Measurements from ENCODE around the gene CD300LG.
A peak's percentile ranks its signal among the peaks of the same experiment; 100 is the strongest.

CD300LG gene

GRCh38 chr17:43905400-43905984, 58.5 kb downstream of the CD300LG start:
- Histone ChIP-seq H3K27ac (ENCODE audit: low read depth, low read length) (no peak overlapping the region), H3K9me3 (ENCODE audit: control insufficient read depth in 1 of 2, low read length in 2 of 2) (no peaks in the 10 kb centered on the region), H3K4me3 (ENCODE audit: low read depth in 1 of 2, low read length in 2 of 2) (no peak overlapping the region), H3K4me1 (ENCODE audit: control insufficient read depth in 1 of 2, insufficient read depth in 2 of 2, low read length in 2 of 2) (peaks cover 22 to 31% of the 10 kb centered on the region in 2 donors), H3K9ac (ENCODE audit: low read depth in 1 of 2, low read length in 2 of 2) (no peak overlapping the region), H3K36me3 (ENCODE audit: control insufficient read depth in 1 of 2, insufficient read depth in 2 of 2, low read length in 2 of 2) (no peaks in the 10 kb centered on the region), H3K27me3 (ENCODE audit: control insufficient read depth in 1 of 2, insufficient read depth in 2 of 2, low read length in 2 of 2) (peaks cover 54 to 58% of the 10 kb centered on the region in 2 donors)

GRCh38 chr17:43905985-43906852, 59.2 kb downstream of the CD300LG start:
- H3K27me3 ChIP-seq (ENCODE audit: control insufficient read depth in 1 of 2, insufficient read depth in 2 of 2, low read length in 2 of 2): peaks cover 53 to 58% of the 10 kb centered on the region in 2 donors
- H3K4me3 ChIP-seq (ENCODE audit: low read depth in 1 of 2, low read length in 2 of 2): peak overlapping the region; percentile 31 to 48
- H3K36me3 ChIP-seq (ENCODE audit: control insufficient read depth in 1 of 2, insufficient read depth in 2 of 2, low read length in 2 of 2): no peaks in the 10 kb centered on the region
- peaks cover 18 to 23% of the 10 kb centered on the region in 2 donors for H3K4me1 ChIP-seq (ENCODE audit: control insufficient read depth in 1 of 2, insufficient read depth in 2 of 2, low read length in 2 of 2)
- no peak overlapping the region for H3K27ac ChIP-seq (ENCODE audit: low read depth, low read length)
- no peaks in the 10 kb centered on the region for H3K9me3 ChIP-seq (ENCODE audit: control insufficient read depth in 1 of 2, low read length in 2 of 2)
- no peak overlapping the region for H3K9ac ChIP-seq (ENCODE audit: low read depth in 1 of 2, low read length in 2 of 2)

GRCh38 chr17:43906951-43907424, 60.0 kb downstream of the CD300LG start:
- Histone ChIP-seq H3K36me3 (ENCODE audit: control insufficient read depth in 1 of 2, insufficient read depth in 2 of 2, low read length in 2 of 2) (no peaks in the 10 kb centered on the region), H3K27ac (ENCODE audit: low read depth, low read length) (no peak overlapping the region), H3K4me1 (ENCODE audit: control insufficient read depth in 1 of 2, insufficient read depth in 2 of 2, low read length in 2 of 2) (peaks cover 18 to 22% of the 10 kb centered on the region in 2 donors), H3K9me3 (ENCODE audit: control insufficient read depth in 1 of 2, low read length in 2 of 2) (no peaks in the 10 kb centered on the region), H3K4me3 (ENCODE audit: low read depth in 1 of 2, low read length in 2 of 2) (peak overlapping the region; percentile 60 to 66), H3K27me3 (ENCODE audit: control insufficient read depth in 1 of 2, insufficient read depth in 2 of 2, low read length in 2 of 2) (peaks cover 50 to 58% of the 10 kb centered on the region in 2 donors), H3K9ac (ENCODE audit: low read depth in 1 of 2, low read length in 2 of 2) (peak overlapping the region; percentile 57 to 61)

- H3K9me3 ChIP-seq (ENCODE audit: control insufficient read depth in 1 of 2, low read length in 2 of 2): no peaks in the 10 kb centered on the region
- peak within 1 kb of the TSS; percentile 60 to 66 for H3K4me3 ChIP-seq (ENCODE audit: low read depth in 1 of 2, low read length in 2 of 2)
- H3K27me3 ChIP-seq (ENCODE audit: control insufficient read depth in 1 of 2, insufficient read depth in 2 of 2, low read length in 2 of 2): peaks cover 52 to 58% of the 10 kb centered on the region in 2 donors
- H3K9ac ChIP-seq (ENCODE audit: low read depth in 1 of 2, low read length in 2 of 2): peak within 1 kb of the TSS; percentile 57 to 61
- peaks cover 18 to 22% of the 10 kb centered on the region in 2 donors for H3K4me1 ChIP-seq (ENCODE audit: control insufficient read depth in 1 of 2, insufficient read depth in 2 of 2, low read length in 2 of 2)
- no peak within 1 kb of the TSS for H3K27ac ChIP-seq (ENCODE audit: low read depth, low read length)
- H3K36me3 ChIP-seq (ENCODE audit: control insufficient read depth in 1 of 2, insufficient read depth in 2 of 2, low read length in 2 of 2): no peaks in the 10 kb centered on the region
These were observed 60.5 kb downstream of the CD300LG start, which contains the start of gene MPP2 for GRCh38 chr17:43907425-43907981. MPP2 (minus strand) TSS chr17:43907536; CDS start chr17:43904460, 3,076 bp downstream.

GRCh38 chr17:43907998-43908721, 61.2 kb downstream of the CD300LG start:
- H3K9me3 ChIP-seq (ENCODE audit: control insufficient read depth in 1 of 2, low read length in 2 of 2): no peaks in the 10 kb centered on the region
- peak overlapping the region; percentile 57 to 61 for H3K9ac ChIP-seq (ENCODE audit: low read depth in 1 of 2, low read length in 2 of 2)
- H3K4me1 ChIP-seq (ENCODE audit: control insufficient read depth in 1 of 2, insufficient read depth in 2 of 2, low read length in 2 of 2): peaks cover 18 to 22% of the 10 kb centered on the region in 2 donors
- no peaks in the 10 kb centered on the region for H3K36me3 ChIP-seq (ENCODE audit: control insufficient read depth in 1 of 2, insufficient read depth in 2 of 2, low read length in 2 of 2)
- peak overlapping the region in 1 of 2 donors; percentile 60 for H3K4me3 ChIP-seq (ENCODE audit: low read depth in 1 of 2, low read length in 2 of 2)
- H3K27me3 ChIP-seq (ENCODE audit: control insufficient read depth in 1 of 2, insufficient read depth in 2 of 2, low read length in 2 of 2): peaks cover 56 to 58% of the 10 kb centered on the region in 2 donors
- no peak overlapping the region for H3K27ac ChIP-seq (ENCODE audit: low read depth, low read length)

- Histone ChIP-seq H3K27ac (ENCODE audit: low read depth, low read length) (no peak overlapping the region), H3K4me3 (ENCODE audit: low read depth in 1 of 2, low read length in 2 of 2) (no peak overlapping the region)
These were observed 62.7 kb downstream of the CD300LG start for GRCh38 chr17:43909537-43910231.

GRCh38 chr17:43911904-43912303, 64.9 kb downstream of the CD300LG start:
- no peaks in the 10 kb centered on the region for H3K9me3 ChIP-seq (ENCODE audit: control insufficient read depth in 1 of 2, low read length in 2 of 2)
- no peak overlapping the region for H3K27ac ChIP-seq (ENCODE audit: low read depth, low read length)
- peaks cover 10% of the 10 kb centered on the region in 2 donors for H3K4me1 ChIP-seq (ENCODE audit: control insufficient read depth in 1 of 2, insufficient read depth in 2 of 2, low read length in 2 of 2)
- no peaks in the 10 kb centered on the region for H3K36me3 ChIP-seq (ENCODE audit: control insufficient read depth in 1 of 2, insufficient read depth in 2 of 2, low read length in 2 of 2)
- H3K9ac ChIP-seq (ENCODE audit: low read depth in 1 of 2, low read length in 2 of 2): no peak overlapping the region
- H3K27me3 ChIP-seq (ENCODE audit: control insufficient read depth in 1 of 2, insufficient read depth in 2 of 2, low read length in 2 of 2): peaks cover 31 to 43% of the 10 kb centered on the region in 2 donors
- H3K4me3 ChIP-seq (ENCODE audit: low read depth in 1 of 2, low read length in 2 of 2): no peak overlapping the region

More at GRCh38 chr17:43909537-43910231, 62.7 kb downstream of the CD300LG start:
- no peak overlapping the region for H3K9ac ChIP-seq (ENCODE audit: low read depth in 1 of 2, low read length in 2 of 2)
- H3K9me3 ChIP-seq (ENCODE audit: control insufficient read depth in 1 of 2, low read length in 2 of 2): no peaks in the 10 kb centered on the region
- H3K4me1 ChIP-seq (ENCODE audit: control insufficient read depth in 1 of 2, insufficient read depth in 2 of 2, low read length in 2 of 2): peaks cover 18 to 22% of the 10 kb centered on the region in 2 donors
- H3K36me3 ChIP-seq (ENCODE audit: control insufficient read depth in 1 of 2, insufficient read depth in 2 of 2, low read length in 2 of 2): no peaks in the 10 kb centered on the region
- peaks cover 49 to 57% of the 10 kb centered on the region in 2 donors for H3K27me3 ChIP-seq (ENCODE audit: control insufficient read depth in 1 of 2, insufficient read depth in 2 of 2, low read length in 2 of 2)

- Histone ChIP-seq H3K27ac (ENCODE audit: low read depth, low read length) (no peak overlapping the region), H3K9me3 (ENCODE audit: control insufficient read depth in 1 of 2, low read length in 2 of 2) (no peaks in the 10 kb centered on the region), H3K36me3 (ENCODE audit: control insufficient read depth in 1 of 2, insufficient read depth in 2 of 2, low read length in 2 of 2) (no peaks in the 10 kb centered on the region), H3K9ac (ENCODE audit: low read depth in 1 of 2, low read length in 2 of 2) (no peak overlapping the region), H3K27me3 (ENCODE audit: control insufficient read depth in 1 of 2, insufficient read depth in 2 of 2, low read length in 2 of 2) (peaks cover 22 to 35% of the 10 kb centered on the region in 2 donors), H3K4me1 (ENCODE audit: control insufficient read depth in 1 of 2, insufficient read depth in 2 of 2, low read length in 2 of 2) (peaks cover 2% of the 10 kb centered on the region in 2 donors), H3K4me3 (ENCODE audit: low read depth in 1 of 2, low read length in 2 of 2) (no peak overlapping the region)
These were observed 65.8 kb downstream of the CD300LG start for GRCh38 chr17:43912635-43913304.

Data from duodenal mucosa (tissue), 2 donors.